ENCODE measurements around the gene TMEM135. TPM values are rescaled to one million over a fixed set of nuclear protein-coding genes. Genes with fewer than 3 reads are reported as not detected.

The TMEM135 gene
- total RNA-seq, 1 experiment from 2014 or later = 95.2 TPM

DNA sequence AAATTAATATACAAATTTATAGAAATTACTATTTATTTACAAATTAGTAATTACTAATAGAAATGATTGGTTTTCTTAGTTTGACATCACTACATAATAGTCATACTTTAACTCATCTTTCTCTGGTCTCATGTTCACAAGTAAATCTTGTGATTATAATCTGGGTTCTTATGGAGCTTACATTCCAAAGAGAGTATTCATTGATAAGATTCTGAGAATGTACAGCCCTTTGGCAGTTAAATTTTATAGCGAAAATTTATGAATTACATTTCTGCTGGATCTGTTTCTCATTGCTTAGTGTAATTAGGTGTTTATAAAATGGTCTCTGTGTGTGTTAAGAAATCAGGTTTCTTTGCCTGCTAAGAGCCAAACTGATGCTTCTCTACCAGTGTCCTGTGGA is 175.2 kb downstream of the TMEM135 start:
- Mint-ChIP-seq H3K4me1 (ENCODE audit: low read depth, unreplicated experiment) (peaks cover 6% of the 10 kb centered on the region), H3K9me3 (ENCODE audit: unreplicated experiment) (peaks cover 13% of the 10 kb centered on the region), H3K27ac (ENCODE audit: unreplicated experiment) (no peak overlapping the region), H3K36me3 (ENCODE audit: insufficient read depth, unreplicated experiment) (no peaks in the 10 kb centered on the region), H3K4me3 (ENCODE audit: unreplicated experiment) (no peak overlapping the region), H3K27me3 (ENCODE audit: insufficient read depth, unreplicated experiment) (no peaks in the 10 kb centered on the region)
- Histone ChIP-seq H3K4me3 (ENCODE audit: low read depth, low read length) (no peak overlapping the region), H3K36me3 (ENCODE audit: control insufficient read depth, insufficient read depth, low read length) (no peaks in the 10 kb centered on the region), H3K27me3 (replicated peaks; ENCODE audit: control insufficient read depth, insufficient read depth, low read length) (no peaks in the 10 kb centered on the region), H3K4me1 (peaks cover 1% of the 10 kb centered on the region), H3K9me3 (no peaks in the 10 kb centered on the region)
- BruUV-seq (replicated peaks) = no TSS peak
- CTCF ChIA-PET = no interaction called here
- TF ChIP-seq, protein P1, sequence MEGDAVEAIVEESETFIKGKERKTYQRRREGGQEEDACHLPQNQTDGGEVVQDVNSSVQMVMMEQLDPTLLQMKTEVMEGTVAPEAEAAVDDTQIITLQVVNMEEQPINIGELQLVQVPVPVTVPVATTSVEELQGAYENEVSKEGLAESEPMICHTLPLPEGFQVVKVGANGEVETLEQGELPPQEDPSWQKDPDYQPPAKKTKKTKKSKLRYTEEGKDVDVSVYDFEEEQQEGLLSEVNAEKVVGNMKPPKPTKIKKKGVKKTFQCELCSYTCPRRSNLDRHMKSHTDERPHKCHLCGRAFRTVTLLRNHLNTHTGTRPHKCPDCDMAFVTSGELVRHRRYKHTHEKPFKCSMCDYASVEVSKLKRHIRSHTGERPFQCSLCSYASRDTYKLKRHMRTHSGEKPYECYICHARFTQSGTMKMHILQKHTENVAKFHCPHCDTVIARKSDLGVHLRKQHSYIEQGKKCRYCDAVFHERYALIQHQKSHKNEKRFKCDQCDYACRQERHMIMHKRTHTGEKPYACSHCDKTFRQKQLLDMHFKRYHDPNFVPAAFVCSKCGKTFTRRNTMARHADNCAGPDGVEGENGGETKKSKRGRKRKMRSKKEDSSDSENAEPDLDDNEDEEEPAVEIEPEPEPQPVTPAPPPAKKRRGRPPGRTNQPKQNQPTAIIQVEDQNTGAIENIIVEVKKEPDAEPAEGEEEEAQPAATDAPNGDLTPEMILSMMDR (IDR thresholded peaks at IDR 0.05; ENCODE audit: insufficient read depth in 1 of 2, low read depth in 1 of 2, low read length in 1 of 2, severe bottlenecking in 1 of 2, unreplicated experiment in 1 of 2) = no peak
- intact Hi-C loops (cut with micrococcal nuclease; ENCODE audit: unreplicated experiment) = no loop called here
- DNase-seq = no peak
- POLR2A ChIA-PET = interaction anchor here (1.5 kb wide), 1 partner anchor 175 kb away, joined by 5 read pairs; the partner anchor contains the start of gene TMEM135

DNA sequence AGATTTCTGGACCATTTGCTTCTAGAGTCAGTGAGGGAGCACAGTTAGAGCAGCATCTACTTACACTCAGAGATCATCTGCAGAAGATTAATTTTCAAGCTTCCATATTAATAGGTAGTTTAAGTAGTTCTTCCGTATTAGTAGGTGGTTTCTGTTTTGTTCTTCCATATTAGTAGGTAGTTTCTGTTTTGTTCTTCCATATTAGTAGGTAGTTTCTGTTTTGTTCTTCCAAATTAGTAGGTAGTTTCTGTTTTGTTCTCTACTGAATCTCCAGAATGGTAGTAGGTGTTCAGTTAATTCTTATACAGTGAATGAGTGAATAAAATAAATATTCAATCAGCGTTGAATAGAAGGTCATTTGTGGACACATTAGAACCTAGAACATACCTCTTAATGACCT is 175.7 kb downstream of the TMEM135 start:
- no TSS peak for BruUV-seq (replicated peaks)
- Histone ChIP-seq H3K27me3 (replicated peaks; ENCODE audit: control insufficient read depth, insufficient read depth, low read length) (no peaks in the 10 kb centered on the region), H3K4me1 (peaks cover 7% of the 10 kb centered on the region), H3K4me3 (ENCODE audit: low read depth, low read length) (no peak overlapping the region), H3K9me3 (no peaks in the 10 kb centered on the region), H3K36me3 (ENCODE audit: control insufficient read depth, insufficient read depth, low read length) (no peaks in the 10 kb centered on the region)
- Mint-ChIP-seq H3K36me3 (ENCODE audit: insufficient read depth, unreplicated experiment) (no peaks in the 10 kb centered on the region), H3K4me1 (ENCODE audit: low read depth, unreplicated experiment) (peaks cover 11% of the 10 kb centered on the region), H3K9me3 (ENCODE audit: unreplicated experiment) (peaks cover 8% of the 10 kb centered on the region), H3K27me3 (ENCODE audit: insufficient read depth, unreplicated experiment) (no peaks in the 10 kb centered on the region), H3K4me3 (ENCODE audit: unreplicated experiment) (no peak overlapping the region), H3K27ac (ENCODE audit: unreplicated experiment) (no peak overlapping the region)
- ChIA-PET CTCF (no interaction called here), POLR2A (interaction anchor here (1.5 kb wide), 1 partner anchor 176 kb away, joined by 5 read pairs; the partner anchor contains the start of gene TMEM135)
- TF ChIP-seq, protein P1 (IDR thresholded peaks at IDR 0.05; ENCODE audit: insufficient read depth in 1 of 2, low read depth in 1 of 2, low read length in 1 of 2, severe bottlenecking in 1 of 2, unreplicated experiment in 1 of 2) = no peak
- intact Hi-C loops (cut with micrococcal nuclease; ENCODE audit: unreplicated experiment) = no loop called here
- no peak for DNase-seq

DNA sequence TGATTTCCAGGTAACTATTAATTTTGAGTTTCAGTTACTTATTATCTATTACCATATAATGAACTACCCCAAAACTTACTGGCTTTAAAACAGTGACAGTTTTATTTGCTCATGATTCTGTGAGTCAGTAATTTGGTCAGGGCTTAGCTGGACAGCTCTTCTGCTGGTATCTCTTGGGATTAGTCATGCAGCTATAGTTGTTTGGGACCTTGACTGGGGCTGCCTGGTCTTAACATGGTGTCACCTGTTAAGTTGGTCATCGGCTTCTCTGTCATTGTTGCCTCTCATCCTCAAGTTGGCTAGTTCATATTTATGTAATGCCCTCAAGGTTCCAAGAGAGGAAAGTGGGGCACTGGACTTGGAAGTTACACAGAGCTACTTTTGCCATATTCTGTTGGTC is 177.5 kb downstream of the TMEM135 start:
- H3K4me1 Mint-ChIP-seq (ENCODE audit: low read depth, unreplicated experiment) = peaks cover 19% of the 10 kb centered on the region
- DNase-seq = no peak
- Histone ChIP-seq H3K4me3 (ENCODE audit: low read depth, low read length) (no peak overlapping the region), H3K36me3 (ENCODE audit: control insufficient read depth, insufficient read depth, low read length) (no peaks in the 10 kb centered on the region), H3K4me1 (peaks cover 9% of the 10 kb centered on the region), H3K9me3 (no peaks in the 10 kb centered on the region), H3K27me3 (replicated peaks; ENCODE audit: control insufficient read depth, insufficient read depth, low read length) (no peaks in the 10 kb centered on the region)
- H3K27me3 Mint-ChIP-seq (ENCODE audit: insufficient read depth, unreplicated experiment) = no peaks in the 10 kb centered on the region
- ChIA-PET CTCF (no interaction called here), POLR2A (no interaction called here)
- no peak overlapping the region for H3K27ac Mint-ChIP-seq (ENCODE audit: unreplicated experiment)
- H3K4me3 Mint-ChIP-seq (ENCODE audit: unreplicated experiment) = no peak overlapping the region
- BruUV-seq (replicated peaks) = no TSS peak
- no peaks in the 10 kb centered on the region for H3K9me3 Mint-ChIP-seq (ENCODE audit: unreplicated experiment)
- H3K36me3 Mint-ChIP-seq (ENCODE audit: insufficient read depth, unreplicated experiment) = no peaks in the 10 kb centered on the region
- TF ChIP-seq, protein P1 (IDR thresholded peaks at IDR 0.05; ENCODE audit: insufficient read depth in 1 of 2, low read depth in 1 of 2, low read length in 1 of 2, severe bottlenecking in 1 of 2, unreplicated experiment in 1 of 2) = no peak
- intact Hi-C loops (cut with micrococcal nuclease; ENCODE audit: unreplicated experiment) = no loop called here
